Medulla oblongata (tissue), 1 donor: ENCODE results near the gene COPS4.

Experiments used
- DNase-seq: peaks from one replicate; pipeline ENCODE4 v3.0.0-alpha.2; 2015; ENCODE audit errors: extremely low spot score

COPS4 gene

GRCh38 chr4:83121246-83121645 lies 86.3 kb downstream of the COPS4 start:
- DNase-seq, result no peak

- peak; percentile 60 for DNase-seq
Observed at GRCh38 chr4:83124111-83124780, 89.3 kb downstream of the COPS4 start.
